NT2/D1 (cell line): ENCODE data around the gene NRF1.

Experiments used
- SUZ12 ChIP-seq: IDR thresholded peaks from 2 replicates; pipeline ENCODE4 v1.6.1; 2011; ENCODE audit not compliant: insufficient read length, insufficient read depth; ENCODE audit errors: extremely low read depth
- YY1 ChIP-seq: IDR thresholded peaks from 2 replicates; pipeline ENCODE4 v1.6.1; 2011; ENCODE audit not compliant: insufficient read length, insufficient read depth
- ZNF274 ChIP-seq: IDR thresholded peaks from 2 replicates; pipeline ENCODE4 v1.6.1; 2011; ENCODE audit warnings: mild to moderate bottlenecking, low read depth, low read length

GRCh38 chr7:129750091-129750490 is 138.6 kb downstream of the NRF1 start:
- TF ChIP-seq YY1 (no peak), ZNF274 (no peak), SUZ12 (no peak)
